Astrocyte of the cerebellum (primary cell): ENCODE data around the gene PRM1.

Source experiments
- DNase-seq: peaks from one replicate; pipeline ENCODE4 v3.0.0-alpha.2; 2011; ENCODE audit warnings: low read depth
- H3K4me3 ChIP-seq: 2 replicates; pipeline ENCODE4 v1.5.1; 2011; ENCODE audit warnings: mild to moderate bottlenecking, low read depth, low read length, moderate library complexity
- CTCF ChIP-seq: IDR thresholded peaks from 2 replicates; pipeline ENCODE4 v1.5.1; 2012; ENCODE audit warnings: low read length, low read depth, moderate library complexity, mild to moderate bottlenecking; ENCODE audit errors: missing control alignments
- in situ Hi-C: cut with HindIII; loops from 2 replicates; pipeline ENCODE4 v1.10.0; 2017; ENCODE audit warnings: low sequenced_read_pairs

PRM1 gene

GRCh38 chr16:11250091-11250785 is 30.9 kb downstream of the PRM1 start:
- no peak overlapping the region for H3K4me3 ChIP-seq
- in situ Hi-C loops, result no loop called here
- DNase-seq, result no peak
- TF ChIP-seq CTCF, result no peak

GRCh38 chr16:11249233-11250061 is 31.7 kb downstream of the PRM1 start:
- no peak for DNase-seq
- in situ Hi-C loops, result no loop called here
- H3K4me3 ChIP-seq, result no peak overlapping the region
- TF ChIP-seq CTCF, result no peak

- H3K4me3 ChIP-seq, result no peak overlapping the region
- no peak for DNase-seq
- in situ Hi-C loops, result no loop called here
- no peak for TF ChIP-seq CTCF
These were observed 33.0 kb downstream of the PRM1 start for GRCh38 chr16:11248133-11248532.

GRCh38 chr16:11245988-11246387 is 35.1 kb downstream of the PRM1 start:
- TF ChIP-seq CTCF, result no peak
- no peak for DNase-seq

GRCh38 chr16:11245222-11245737 is 35.9 kb downstream of the PRM1 start:
- no peak for DNase-seq
- no peak overlapping the region for H3K4me3 ChIP-seq
- no peak for TF ChIP-seq CTCF
- in situ Hi-C loops, result no loop called here

More at GRCh38 chr16:11245988-11246387, 35.1 kb downstream of the PRM1 start:
- H3K4me3 ChIP-seq, result no peak overlapping the region
- in situ Hi-C loops, result no loop called here

GRCh38 chr16:11242658-11243057 is 38.5 kb downstream of the PRM1 start:
- no peak for TF ChIP-seq CTCF
- in situ Hi-C loops, result no loop called here
- DNase-seq, result no peak
- H3K4me3 ChIP-seq, result no peak overlapping the region
